D721Med (cell line): ENCODE results near the gene TSPAN2.

ENCODE experiments used
- DNase-seq: peaks from one replicate; pipeline ENCODE4 v3.0.0; 2011; ENCODE audit warnings: low spot score; ENCODE audit not compliant: insufficient read length
- FAIRE-seq: peaks from 2 replicates; lab custom pipeline; 2011; peaks lifted over from hg19 to GRCh38; lab: Jason Lieb, UNC
- CTCF ChIP-seq: IDR thresholded peaks from 2 replicates; pipeline ENCODE4 v1.5.1; 2012; ENCODE audit warnings: mild to moderate bottlenecking, control low read depth; ENCODE audit not compliant: insufficient read depth; ENCODE audit errors: missing control alignments

TSPAN2 gene

GRCh38 chr1:115068826-115069585 lies 20.3 kb downstream of the TSPAN2 start:
- no peak for FAIRE-seq
- TF ChIP-seq CTCF, result no peak
- no peak for DNase-seq

- FAIRE-seq, result no peak
These were observed 22.0 kb downstream of the TSPAN2 start for GRCh38 chr1:115067161-115067859.

GRCh38 chr1:115065021-115065420 lies 24.3 kb downstream of the TSPAN2 start:
- FAIRE-seq (no peak), DNase-seq (no peak)
- no peak for TF ChIP-seq CTCF

More at GRCh38 chr1:115067161-115067859, 22.0 kb downstream of the TSPAN2 start:
- no peak for TF ChIP-seq CTCF
- DNase-seq, result no peak

GRCh38 chr1:115064461-115064860 lies 24.8 kb downstream of the TSPAN2 start:
- TF ChIP-seq CTCF, result no peak
- DNase-seq (no peak), FAIRE-seq (no peak)

GRCh38 chr1:115063228-115063901 lies 25.9 kb downstream of the TSPAN2 start:
- TF ChIP-seq CTCF, result no peak
- no peak for DNase-seq
- FAIRE-seq, result no peak

- DNase-seq (no peak), FAIRE-seq (no peak)
- TF ChIP-seq CTCF, result no peak
These were observed 26.7 kb downstream of the TSPAN2 start for GRCh38 chr1:115062542-115063004.
